Lower leg skin (tissue), 4 donors: ENCODE results near the gene NPPA. TPM values are rescaled to one million over a fixed set of nuclear protein-coding genes. Genes with fewer than 3 reads are reported as not detected.

Source experiments
- DNase-seq, 2 donors: peaks; one replicate each; pipeline ENCODE4 v3.0.0-alpha.2; 2019; ENCODE audit warnings: low spot score in 2 of 2
- H3K4me3 ChIP-seq: fragments of 200-600 bp; sonication (generic); 2 replicates; pipeline ENCODE4 v1.5.1; 2017; ENCODE audit warnings: mild to moderate bottlenecking, low read depth; ENCODE audit not compliant: poor library complexity, severe bottlenecking
- POLR2A ChIP-seq, 2 donors: fragments of 450-650 bp; IDR thresholded peaks; one replicate each; pipeline ENCODE4 v1.6.1; 2016 to 2017; ENCODE audit warnings: antibody characterized with exemption in 2 of 2, mild to moderate bottlenecking in 1 of 2, moderate library complexity in 1 of 2
- WGBS, 2 donors: methylation state at CpG; one replicate each; pipeline ENCODE4 v1.1.5; 2018; 5-methylcytosine and 5-hydroxymethylcytosine counted together
- intact Hi-C: fragments of 100-400 bp; cut with DNase I; formaldehyde crosslinking; loops from one replicate; pipeline ENCODE4 v1.15.0; 2023; ENCODE audit warnings: low total_unique reads
- total RNA-seq, 4 donors: library from RNA; depleted of rRNA; stranded (reverse); fragments of >200 nt; gene quantifications; one replicate each; pipeline ENCODE4 v1.1.0, GENCODE V29; 2016
- TF ChIP-seq, protein P1 (sequence below), 3 donors: fragments of 450-650 bp; IDR thresholded peaks; one replicate each; pipeline ENCODE4 v1.5.1; 2016; ENCODE audit warnings: antibody characterized with exemption in 3 of 3, mild to moderate bottlenecking in 3 of 3, moderate library complexity in 2 of 3

NPPA gene
- total RNA-seq, 4 donors from 2014 or later: not detected

DNA sequence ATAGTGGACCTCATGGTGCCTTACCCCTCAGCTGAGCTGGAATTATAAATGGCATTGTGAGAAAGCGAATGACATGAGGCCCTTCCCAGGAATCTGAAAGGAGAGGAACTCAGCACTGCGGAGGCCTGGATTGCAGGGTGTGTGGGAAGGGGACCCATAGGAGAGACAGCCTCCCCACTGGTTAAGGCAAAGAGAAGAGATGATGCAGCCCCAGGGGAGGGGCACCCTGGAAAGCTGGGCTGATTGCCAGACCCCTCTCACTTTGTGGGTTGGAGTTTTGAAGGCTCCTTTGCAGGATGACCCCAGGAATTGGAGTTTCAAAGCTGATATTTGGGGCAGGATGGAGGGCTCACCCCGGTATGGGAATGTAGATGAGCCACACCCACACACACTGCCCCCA is 9.1 kb upstream of the NPPA start:
- DNase-seq: no peak
- TF ChIP-seq, protein P1, sequence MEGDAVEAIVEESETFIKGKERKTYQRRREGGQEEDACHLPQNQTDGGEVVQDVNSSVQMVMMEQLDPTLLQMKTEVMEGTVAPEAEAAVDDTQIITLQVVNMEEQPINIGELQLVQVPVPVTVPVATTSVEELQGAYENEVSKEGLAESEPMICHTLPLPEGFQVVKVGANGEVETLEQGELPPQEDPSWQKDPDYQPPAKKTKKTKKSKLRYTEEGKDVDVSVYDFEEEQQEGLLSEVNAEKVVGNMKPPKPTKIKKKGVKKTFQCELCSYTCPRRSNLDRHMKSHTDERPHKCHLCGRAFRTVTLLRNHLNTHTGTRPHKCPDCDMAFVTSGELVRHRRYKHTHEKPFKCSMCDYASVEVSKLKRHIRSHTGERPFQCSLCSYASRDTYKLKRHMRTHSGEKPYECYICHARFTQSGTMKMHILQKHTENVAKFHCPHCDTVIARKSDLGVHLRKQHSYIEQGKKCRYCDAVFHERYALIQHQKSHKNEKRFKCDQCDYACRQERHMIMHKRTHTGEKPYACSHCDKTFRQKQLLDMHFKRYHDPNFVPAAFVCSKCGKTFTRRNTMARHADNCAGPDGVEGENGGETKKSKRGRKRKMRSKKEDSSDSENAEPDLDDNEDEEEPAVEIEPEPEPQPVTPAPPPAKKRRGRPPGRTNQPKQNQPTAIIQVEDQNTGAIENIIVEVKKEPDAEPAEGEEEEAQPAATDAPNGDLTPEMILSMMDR (IDR thresholded peaks at IDR 0.05): no peak
- TF ChIP-seq POLR2A (IDR thresholded peaks at IDR 0.05): no peak
- WGBS, 2 donors: 45 to 52% methylated on average over 3 of the region's 3 CpGs
- intact Hi-C loops: no loop called here
- no peak overlapping the region for H3K4me3 ChIP-seq

DNA sequence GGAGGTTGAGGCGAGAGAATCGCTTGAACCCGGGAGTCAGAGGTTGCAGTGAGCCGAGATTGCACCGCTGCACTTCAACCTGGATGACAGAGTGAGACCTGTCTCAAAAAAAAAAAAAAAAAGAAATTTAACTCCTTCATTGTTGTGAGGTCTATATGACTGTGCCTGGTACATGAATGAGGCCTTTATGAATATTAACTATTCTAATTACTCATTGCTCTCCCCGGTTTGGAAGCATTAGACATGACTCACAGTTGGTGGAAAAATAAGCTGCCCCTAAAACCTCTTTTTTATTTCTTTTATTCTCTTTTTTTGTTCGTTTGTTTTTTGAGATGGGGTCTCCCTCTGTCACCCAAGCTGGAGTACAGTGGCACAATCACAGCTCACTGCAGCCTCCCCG is 7.8 kb upstream of the NPPA start:
- no peak for DNase-seq
- intact Hi-C loops: no loop called here
- TF ChIP-seq, protein P1 (IDR thresholded peaks at IDR 0.05): no peak
- TF ChIP-seq POLR2A (IDR thresholded peaks at IDR 0.05): no peak
- no peak overlapping the region for H3K4me3 ChIP-seq
- WGBS, 2 donors: 71% methylated on average over 8 of the region's 8 CpGs

DNA sequence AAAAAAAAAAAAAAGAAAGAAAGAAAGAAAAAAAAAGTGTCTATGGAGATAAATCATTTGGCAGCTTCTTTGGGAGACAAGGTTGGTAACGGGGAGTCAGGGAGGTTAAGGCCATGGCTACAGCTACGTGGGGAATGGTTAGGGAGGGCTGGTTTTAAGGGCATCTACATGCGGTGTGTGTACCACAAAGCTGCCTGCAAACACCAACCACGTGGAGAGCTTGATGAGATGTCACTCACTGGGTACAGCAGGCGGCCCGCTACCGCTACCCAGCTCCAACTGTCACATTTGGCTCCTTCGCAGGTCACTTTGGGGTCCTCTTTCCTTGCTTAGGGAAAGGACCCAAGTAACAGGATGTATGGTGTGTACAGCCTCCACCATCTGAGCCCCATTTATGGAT is 6.9 kb upstream of the NPPA start:
- no peak overlapping the region for H3K4me3 ChIP-seq
- intact Hi-C loops: no loop called here
- WGBS, 2 donors: 43 to 47% methylated on average over 8 of the region's 8 CpGs
- TF ChIP-seq POLR2A (IDR thresholded peaks at IDR 0.05): no peak
- TF ChIP-seq, protein P1 (IDR thresholded peaks at IDR 0.05): no peak
- no peak for DNase-seq

DNA sequence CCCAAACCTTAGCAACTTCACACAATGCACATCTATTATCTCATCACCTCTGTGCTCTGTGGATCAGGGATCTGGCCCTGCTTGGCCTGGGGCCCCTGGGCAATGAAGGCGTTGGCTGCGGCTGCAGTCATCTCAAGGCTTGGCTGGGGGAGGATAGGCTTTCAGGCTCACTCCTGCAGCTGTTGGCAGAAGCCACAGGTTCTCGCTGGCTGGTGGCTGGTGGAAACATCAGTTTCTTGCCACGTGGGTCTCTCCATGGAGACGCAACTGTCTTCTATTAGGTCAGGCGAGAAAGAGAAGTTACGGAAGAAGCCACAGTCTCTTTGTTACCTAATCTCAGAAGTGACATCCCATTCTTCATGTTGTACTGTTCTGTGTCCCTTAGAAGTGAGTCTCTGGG is 3.6 kb upstream of the NPPA start:
- intact Hi-C loops: no loop called here
- WGBS, 2 donors: 52 to 54% methylated on average over 7 of the region's 7 CpGs
- TF ChIP-seq, protein P1 (IDR thresholded peaks at IDR 0.05): no peak
- no peak for TF ChIP-seq POLR2A (IDR thresholded peaks at IDR 0.05)

DNA sequence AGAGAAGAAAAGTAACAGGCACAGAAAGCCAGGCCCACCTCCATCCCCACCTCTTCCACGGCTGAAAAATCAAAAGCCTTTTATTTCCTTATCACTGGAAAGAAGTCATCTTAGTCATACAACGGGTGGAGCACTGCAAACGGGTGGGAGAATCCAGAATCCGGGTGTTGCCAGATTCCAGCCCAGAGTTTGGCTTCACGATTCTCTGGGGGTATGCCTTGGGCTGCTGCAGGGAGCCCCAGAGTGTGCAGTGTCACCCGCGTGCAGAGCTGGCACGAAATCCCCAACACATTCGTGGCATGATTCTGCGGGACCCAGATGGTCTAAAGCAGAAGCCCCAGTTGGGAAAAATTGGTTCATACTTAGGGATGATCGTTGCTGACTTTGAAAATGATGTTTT is 2.6 kb upstream of the NPPA start:
- no peak for DNase-seq
- intact Hi-C loops: no loop called here

More for the DNA sequence above, 3.6 kb upstream of the NPPA start:
- DNase-seq: no peak
- H3K4me3 ChIP-seq: no peak overlapping the region

DNA sequence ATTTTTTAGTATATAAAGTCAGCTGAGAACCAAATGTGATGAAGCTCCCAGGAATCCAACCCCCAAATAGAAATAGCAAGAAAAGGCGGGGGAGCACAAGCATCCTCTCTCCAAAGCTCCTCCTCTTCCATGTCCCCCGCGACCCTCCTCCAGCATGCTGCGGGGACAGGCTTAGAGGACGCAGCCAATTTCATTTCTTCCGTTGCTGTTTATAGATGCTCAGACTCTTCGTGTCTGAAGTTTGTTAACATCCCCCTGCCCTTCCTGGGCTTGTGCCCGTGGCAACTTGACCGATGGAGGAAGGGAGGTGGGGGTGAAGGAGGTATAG is 754 bp upstream of the NPPA start:
- TF ChIP-seq, protein P1 (IDR thresholded peaks at IDR 0.05): no peak
- no peak for TF ChIP-seq POLR2A (IDR thresholded peaks at IDR 0.05)
- no peak overlapping the region for H3K4me3 ChIP-seq
- WGBS, 2 donors: 61 to 67% methylated on average over 9 of the region's 9 CpGs
- no peak for DNase-seq
- intact Hi-C loops: loop anchor here (10.0 kb wide), 1 partner anchor 46 kb away; no protein-coding TSS in a partner anchor

More for the DNA sequence above, 2.6 kb upstream of the NPPA start:
- H3K4me3 ChIP-seq: no peak overlapping the region
- 44 to 55% methylated on average over 11 of the region's 11 CpGs for WGBS, 2 donors
- no peak for TF ChIP-seq POLR2A (IDR thresholded peaks at IDR 0.05)
- TF ChIP-seq, protein P1 (IDR thresholded peaks at IDR 0.05): no peak
